Activated effector memory CD4-positive, alpha-beta T cell treated with Interleukin-2 at 50 U/mL for 16 hours (primary cell): ENCODE data around the gene SDR42E2.
A peak's percentile ranks its signal among the peaks of the same experiment; 100 is the strongest.
"Not testable (repeated sequence)": the region's sequence is repeated elsewhere in the genome, so short reads cannot be mapped to it uniquely, and the experiment has no call there.

Experiments used
- DNase-seq: peaks from one replicate; pipeline ENCODE4 v3.0.0-alpha.2; 2020

The SDR42E2 gene

DNA sequence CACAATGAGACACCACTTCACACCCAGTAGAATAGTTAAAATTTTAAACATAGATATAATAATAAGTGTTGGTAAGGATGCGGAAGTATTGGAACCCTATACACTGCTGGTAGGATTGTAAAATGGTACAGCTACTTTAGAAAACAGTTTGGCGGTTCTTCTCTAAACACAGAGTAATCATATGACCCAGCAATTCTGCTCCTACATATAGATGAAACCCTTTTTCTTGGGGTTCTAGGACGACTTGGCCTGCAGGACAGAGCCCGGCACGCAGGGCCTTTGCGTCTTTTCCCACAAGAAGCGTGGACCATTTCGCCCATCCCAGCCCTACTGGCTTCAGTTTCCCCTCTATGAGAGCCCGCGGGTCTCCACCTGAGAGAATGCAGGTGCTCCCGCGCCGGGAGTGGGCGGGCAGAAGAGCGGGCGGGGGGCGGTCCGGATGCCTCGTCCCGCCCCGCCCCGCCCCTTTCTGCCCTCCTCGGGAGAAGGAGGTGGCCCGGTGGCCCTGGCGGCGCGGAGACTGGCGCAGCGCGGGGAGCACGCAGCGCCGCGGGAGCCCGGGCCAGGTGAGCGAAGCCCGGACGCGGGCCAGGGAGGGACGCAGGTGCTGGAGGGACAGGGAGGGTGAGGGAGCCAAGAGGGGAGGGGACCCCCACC, at the start of gene SDR42E2:
SDR42E2 (plus strand) TSS at position 508 of the 657 bp plus-strand sequence. CDS start 3,077 bp downstream, outside the sequence.
- DNase-seq: peak; percentile 27

DNA sequence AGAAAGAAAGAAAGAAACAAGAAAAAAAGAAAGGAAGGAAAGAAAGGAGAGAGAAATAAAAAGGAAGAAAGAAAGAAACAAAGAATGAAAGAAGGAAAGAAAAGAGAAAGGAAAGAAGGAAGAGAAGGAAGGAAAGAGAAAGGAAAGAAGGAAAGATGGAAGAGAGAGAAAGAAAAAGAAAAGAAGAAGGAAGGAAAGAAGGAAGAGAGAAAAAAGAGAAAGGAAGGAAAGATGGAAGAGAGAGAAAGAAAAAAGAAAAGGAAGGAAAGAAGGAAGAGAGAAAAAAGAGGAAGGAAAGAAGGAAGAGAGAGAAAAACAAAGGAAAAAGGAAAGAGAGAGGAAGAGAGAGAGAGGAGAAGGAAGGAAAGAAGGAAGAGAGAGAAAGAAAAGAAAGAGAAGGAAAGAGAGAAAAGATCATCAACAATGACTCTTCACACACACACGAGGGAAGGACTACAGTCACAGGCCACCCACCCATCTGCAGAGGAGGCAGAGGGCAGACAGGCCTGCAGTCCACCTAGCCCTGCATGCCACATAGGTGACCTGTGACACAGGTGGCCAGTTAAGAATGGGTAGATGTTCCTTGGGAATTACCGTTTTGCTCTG, 46.1 kb upstream of the SDR42E2 start:
- DNase-seq: no peak

DNA sequence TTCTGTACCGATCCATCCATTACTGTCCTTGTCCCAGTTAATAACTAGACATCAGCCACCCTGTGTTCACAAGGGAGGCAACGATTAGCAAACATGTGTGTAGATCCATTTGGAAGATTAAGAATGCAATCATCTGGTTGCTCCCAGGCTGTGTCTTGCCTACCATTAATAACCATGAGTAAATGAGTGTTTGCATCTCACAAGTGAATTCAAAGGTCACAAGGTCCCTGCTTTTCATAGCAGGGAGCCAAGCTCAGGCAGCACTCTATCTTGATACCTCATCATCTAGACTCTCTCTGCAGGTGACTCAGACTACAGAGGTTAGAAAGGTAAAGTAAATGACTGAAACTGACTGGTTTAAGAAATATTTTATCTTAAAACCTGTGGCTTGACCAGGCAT, 44.7 kb upstream of the SDR42E2 start:
- DNase-seq: no peak

DNA sequence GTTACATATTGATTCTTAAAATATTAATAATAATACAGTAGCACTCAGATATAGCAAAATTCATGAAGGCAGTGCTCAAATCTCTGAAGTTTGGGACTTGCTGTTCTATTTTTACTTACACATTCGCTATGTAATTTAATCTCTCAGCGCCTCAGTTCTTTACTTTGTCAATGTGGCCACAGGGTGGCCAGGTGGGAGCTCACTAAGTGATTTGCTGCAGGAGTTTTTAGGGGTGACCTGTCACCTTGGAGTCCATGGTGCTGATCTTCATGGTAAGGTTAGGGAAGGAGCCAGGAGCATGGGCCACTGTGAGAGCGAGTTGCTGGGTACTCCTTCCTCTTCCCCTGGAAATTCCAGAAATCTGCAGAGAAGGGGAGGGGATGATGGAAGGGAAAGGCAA, 41.9 kb upstream of the SDR42E2 start:
- no peak for DNase-seq

DNA sequence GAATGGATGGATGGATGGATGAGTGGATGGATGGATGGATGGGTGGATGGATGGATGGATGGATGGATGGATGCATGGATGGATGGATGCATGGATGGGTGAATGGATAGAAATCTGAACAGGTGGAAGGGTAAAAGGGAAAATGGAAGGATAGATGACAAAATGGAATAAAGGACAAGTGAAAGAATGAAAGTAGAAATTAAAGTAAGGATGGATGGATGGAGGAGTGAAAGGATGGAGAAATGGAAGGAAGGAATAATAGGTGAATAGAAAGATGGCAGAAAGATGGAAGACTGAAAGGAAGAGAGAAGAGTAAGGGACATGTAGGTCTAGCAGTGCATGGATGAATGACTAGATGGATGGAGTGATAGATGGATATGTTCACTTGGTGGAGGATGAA, 40.1 kb upstream of the SDR42E2 start:
- no peak for DNase-seq

DNA sequence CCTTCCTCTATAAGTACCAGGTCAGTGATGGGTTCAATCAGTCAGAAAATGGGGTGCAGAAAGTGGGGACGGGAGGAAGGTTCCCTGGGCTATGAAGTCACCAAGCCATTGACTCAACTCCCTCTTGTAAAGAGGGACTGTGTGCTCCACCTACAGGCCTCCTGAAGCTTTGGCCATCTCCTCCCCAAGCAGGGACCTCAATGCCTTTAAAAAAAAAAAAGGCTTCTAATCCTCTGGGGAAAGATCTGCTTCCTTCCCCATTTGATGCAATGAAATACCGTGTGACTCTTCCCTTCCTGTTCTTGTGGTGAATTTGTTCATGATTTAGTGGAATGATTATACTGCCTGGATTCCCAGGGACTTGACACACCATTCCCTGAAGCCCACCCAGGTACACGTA, 39.2 kb upstream of the SDR42E2 start:
- DNase-seq: no peak

DNA sequence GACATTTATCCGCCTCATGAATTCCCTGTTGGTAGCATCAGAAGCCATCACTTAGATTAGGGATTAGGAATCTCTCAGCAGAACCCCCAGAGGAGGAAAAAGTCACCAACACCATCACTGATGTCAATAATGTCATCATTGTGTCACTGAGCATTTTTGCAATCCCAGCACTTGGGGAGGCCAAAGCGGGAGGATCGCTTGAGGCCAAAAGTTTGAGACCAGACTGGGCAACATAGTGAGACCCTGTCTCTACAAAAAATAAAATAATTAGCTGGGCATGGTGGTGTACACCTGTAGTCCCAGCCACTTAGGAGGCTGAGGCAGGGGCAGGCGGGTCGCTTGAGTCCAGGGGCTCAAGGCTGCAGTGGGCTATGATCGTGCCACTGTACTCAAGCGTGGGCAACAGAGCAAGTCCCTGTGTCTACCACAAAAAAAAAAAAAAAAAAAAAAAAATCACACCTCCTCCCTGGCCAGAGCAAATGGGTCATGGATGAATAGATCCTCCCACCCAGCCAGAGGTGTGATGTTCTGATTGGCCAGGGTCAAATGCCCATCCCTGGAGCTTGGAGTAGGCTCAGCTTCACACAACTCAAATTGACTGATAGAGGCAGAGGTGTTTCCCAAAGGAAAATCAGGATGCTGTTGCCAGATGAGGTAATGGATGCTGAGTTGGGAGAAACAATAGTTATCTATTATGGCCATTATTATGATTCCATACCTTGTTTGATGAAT, 38.4 kb upstream of the SDR42E2 start:
- no peak for DNase-seq

DNA sequence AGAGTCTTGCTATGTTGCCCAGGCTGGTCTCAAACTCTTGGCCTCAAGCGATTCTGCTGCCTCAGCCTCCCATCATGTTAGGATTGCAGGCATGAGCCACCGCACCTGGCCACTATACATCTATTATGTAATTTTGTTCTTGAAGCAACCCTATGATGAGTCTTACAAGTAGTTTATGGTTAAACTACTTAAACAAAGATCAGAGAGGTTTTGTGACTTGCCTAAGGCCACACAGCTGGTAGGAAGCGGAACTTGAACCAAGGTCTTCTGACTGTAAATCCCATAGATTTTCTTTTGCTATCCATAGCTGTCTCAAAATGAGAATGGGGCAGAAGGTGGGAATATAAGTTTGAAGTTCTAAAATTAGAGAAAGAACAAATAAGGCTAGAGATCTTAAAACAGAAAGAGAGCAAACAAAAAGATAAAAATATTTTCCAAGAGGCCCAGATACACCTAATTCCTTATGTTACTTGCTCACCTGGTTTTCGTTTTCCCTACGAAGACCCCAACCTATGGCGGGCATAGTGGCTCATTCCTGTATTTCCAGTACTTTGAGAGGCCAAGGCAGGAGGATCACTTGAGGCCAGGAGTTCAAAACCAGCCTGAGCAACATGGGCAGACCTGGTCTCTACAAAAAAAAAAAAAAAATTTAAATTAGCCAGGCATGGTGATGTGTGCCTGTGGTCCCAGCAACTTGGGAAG, 37.6 kb upstream of the SDR42E2 start:
- no peak for DNase-seq

DNA sequence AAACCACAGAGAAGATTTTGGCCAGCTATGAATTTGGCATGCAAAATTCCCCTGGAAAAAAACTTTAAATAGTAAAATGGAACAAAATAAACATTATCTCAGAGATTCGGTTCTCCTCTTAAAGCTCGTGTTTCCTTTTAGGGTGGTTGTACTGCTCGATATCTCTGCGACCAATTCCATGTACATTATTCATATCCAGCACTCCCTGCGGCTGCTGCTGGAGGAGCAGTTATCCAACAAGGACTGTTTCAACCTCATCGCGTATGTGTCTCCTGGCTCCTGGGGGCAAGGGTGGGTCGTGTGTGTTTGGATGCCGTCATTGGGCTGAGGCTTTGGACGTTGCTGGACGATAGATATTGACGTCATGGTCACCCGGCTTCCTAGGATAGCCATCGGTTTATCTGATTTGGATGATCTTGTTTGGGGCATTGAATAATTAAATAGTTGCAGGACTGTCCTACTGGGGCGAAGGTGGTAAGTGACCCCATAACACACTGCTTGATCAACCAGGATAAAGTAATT, 36.2 kb upstream of the SDR42E2 start:
- no peak for DNase-seq

DNA sequence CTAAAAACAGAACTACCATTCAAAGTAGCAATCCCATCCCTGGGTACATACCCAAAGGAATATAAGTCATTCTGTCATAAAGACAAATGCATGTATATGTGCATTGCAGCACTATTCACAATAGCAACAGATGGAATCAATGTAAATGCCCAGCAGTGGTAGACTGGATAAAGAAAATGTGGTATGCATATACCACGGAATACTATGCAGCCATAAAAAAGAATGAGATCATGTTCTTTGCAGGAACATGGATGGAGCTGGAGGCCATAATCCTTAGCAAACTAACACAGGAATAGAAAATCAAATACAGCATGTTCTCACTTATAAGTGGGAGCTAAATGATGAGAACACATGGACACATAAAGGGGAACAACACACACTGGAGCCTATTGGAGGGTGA, 33.8 kb upstream of the SDR42E2 start:
- not testable (repeated sequence) for DNase-seq

DNA sequence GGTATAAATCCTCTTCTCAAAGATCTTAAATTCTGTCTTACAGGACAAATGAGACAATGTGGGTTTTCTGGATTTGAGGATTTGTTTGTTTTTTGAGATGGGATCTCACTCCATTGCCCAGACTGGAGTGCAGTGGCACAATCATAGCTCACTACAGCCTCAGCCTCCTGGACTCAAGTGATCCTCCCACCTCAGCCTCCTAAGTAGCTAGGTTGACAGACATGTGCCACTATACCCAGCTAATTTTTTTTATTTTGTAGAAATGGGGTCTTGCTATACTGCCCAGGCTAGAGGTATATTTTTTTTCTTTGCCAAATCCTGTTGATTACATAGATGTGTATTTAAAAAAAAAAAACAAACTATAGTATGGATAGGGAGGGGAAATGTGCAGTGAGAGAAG, 31.8 kb upstream of the SDR42E2 start:
- DNase-seq: no peak

DNA sequence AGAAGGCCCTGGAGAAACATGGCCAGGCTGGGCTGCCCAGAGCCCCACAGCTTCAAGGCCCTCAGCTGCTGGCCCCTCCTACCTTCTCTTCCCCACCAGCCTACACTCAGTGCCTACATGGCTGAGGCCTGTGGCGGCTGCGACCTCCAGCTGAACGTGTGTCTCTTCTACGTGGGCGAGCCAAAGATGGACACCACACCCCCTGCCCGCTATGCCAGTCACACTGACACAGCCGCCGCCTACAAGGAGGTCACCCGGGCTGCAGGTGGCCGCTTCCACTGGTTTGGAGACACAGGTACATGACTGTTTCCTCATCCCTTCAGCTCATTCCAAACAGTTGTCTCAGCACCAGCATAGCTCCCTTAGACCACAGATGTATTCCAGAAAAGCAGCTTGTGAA, 29.5 kb upstream of the SDR42E2 start:
- DNase-seq: no peak

DNA sequence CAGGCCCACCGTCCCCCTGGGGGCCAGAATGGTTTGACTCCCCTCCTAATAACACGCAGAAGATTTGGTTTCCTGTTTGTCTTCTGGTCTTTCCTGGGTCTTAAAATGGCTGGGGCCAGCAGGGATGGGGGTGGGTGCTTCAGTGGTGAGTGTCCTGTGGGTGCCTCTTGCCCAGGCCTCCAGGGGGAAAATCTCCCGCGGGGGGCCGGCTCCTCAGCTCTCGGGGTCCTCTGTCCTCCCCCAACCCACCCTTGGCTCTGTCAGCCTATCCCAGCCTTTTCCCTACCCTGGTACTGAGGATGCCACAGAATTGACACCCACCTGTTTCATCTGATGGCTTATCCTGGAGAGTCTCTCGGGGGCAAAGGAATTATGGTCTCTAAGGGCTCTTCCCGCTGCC, 23.8 kb upstream of the SDR42E2 start:
- DNase-seq: no peak

DNA sequence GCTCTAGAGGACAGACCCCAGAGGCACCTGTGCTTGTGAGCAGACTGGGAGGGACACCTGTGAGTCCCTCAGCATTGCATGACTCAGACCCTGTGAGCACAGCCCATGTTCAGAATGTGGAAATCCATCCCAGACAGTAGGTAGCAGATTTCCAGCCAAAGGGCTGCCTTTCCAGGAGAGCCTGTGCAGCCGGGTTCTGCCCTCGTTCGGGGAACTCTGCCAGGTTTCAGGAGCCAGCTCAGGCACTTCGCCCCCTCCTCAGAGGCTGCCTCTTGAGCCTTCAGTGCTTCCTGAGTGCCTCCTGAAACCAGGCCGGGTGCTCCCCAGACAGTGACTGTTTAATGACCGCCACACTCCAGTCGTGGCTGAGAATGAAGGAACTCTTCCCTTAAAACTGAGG, 23.3 kb upstream of the SDR42E2 start:
- DNase-seq: no peak

DNA sequence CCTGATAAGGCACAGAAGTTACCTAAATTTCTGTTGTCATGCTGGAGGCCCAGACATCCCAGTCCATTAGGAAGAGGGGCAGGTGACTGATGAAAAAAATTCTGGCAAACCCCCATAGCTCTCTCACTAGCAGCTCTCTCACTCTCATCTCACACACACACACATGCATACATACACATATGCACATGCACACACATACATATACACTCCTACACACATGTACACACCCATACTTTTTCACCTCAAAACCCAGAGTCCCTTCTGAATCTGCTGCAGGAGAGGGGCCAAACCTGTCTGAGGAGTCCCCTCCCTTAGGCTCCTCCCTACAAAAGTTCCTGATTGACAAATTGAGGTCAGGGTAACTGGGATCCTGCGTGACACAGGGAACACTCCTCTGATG, 22.6 kb upstream of the SDR42E2 start:
- DNase-seq: no peak

DNA sequence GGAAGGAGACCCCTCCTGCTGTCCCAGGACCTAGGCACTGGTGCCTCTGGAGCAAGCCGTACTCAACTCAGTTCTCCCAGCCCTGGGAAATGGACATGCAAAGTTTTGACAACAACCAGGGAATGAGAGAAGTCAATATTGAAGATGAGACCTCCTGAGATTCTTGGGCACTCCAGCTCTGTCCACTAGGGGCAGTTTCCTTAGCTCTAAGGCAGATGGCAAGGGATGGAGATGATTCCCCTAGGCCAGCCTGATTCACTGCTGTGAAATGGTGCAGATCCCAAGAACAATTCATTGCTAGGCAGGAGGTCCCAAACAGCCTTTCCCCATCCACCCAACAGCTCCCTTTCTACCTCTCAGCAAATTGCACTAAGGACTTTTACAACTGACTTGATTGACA, 20.5 kb upstream of the SDR42E2 start:
- DNase-seq: no peak

DNA sequence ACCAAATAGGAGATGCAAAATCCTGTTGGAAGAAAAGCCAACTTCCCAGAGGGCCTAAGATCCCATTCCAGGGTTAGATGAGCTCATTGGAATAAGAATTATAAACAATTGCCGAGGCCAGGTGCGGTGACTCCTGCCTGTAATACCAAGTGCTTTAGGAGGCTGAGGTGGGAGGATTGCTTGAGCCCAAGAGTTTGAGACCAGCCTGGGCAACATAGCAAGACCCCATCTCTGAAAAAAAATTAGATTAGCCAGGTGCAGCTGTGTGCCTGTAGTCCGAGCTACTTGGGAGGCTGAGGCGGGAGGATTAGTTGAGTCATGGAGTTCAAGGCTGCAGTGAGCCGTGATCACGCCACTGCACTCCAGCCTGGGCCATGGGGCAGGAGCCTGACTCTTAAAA, 17.8 kb upstream of the SDR42E2 start:
- DNase-seq: no peak

DNA sequence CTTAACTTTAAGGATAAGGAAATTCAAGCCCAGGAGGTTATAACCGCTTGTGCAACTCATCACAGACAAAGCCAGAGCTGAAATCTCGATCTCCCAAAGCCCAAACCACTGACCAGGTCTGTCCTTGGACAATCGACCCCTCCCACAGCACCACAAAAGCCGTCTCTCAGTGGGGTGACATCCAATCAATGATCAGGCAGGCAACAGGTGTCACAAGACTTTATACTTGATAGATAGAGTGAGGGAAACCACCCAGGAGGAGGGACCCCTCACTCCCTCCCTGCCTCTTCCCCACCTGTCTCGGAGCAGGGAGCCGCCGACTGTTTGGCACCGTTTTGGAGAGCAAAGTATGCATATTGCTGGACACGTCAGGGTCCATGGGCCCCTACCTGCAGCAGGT, 14.5 kb upstream of the SDR42E2 start:
- no peak for DNase-seq

DNA sequence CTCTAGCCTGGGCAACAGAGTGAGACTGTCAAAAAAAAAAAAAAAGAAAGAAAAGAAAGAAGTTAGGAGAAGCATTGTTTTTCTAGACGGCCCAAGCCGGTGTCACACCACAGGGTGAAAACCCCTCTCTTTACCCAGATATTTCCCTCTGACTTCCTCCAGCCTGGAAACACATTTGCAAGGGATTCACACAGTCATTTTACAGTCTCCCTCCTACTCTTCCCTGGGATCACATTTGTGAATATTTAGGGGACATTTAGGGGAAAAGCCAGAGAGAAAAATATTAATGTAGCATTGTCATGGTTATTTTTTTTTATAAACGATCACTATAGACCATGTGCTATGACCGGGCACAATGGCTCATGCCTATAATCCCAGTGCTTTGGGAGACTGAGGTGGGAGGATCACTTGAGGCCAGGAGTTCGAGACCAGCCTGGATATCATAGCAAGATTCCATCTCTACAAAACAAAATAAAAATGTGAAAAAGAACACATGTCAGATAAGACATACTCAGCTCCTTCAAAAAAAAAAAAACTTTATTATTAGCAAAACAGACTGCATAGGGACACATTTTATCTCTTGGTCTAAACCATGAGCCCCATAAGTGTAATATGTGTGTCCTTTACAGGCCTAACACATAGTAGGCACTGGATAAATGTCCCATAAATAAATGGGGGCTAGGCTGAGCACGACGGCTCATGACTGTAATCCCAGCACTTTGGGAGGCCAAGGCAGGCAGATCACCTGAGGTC, 10.9 kb upstream of the SDR42E2 start:
- DNase-seq: no peak

DNA sequence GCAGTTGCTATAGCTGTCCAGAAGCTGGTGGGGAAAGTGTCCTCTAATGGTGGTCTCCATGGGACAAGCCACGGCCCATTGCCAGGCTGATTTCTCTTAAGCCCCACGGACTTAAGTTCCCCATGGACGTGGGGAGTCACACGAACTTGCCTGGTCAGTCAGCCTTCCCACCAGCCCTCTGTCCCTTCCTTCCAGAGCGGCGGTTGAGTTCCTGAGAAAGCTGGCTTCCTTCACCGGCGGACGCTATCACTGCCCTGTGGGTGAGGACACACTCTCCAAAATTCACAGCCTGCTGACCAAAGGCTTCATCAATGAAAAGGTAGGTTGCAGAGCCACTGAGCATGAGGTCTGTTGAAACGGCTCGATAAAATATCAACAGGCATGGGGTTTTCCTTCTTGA, 10.0 kb upstream of the SDR42E2 start:
- no peak for DNase-seq

DNA sequence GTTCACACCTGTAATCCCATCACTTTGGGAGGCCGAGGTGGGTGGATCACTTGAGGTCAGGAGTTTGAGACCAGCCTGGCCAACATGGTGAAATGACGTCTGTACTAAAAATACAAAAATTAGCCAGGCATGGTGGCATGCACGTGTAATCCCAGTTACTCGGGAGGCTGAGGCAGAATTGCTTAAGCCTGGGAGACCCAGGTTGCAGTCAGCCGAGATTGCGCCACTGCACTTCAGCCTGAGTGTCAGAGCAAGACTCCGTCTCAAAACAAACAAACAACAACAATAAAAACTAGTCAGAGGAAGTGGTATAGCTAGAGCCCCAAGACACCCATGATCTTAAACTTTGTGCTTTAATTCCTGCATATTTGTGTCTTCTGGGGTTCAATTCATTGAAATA, 9.2 kb upstream of the SDR42E2 start:
- not testable (repeated sequence) for DNase-seq

DNA sequence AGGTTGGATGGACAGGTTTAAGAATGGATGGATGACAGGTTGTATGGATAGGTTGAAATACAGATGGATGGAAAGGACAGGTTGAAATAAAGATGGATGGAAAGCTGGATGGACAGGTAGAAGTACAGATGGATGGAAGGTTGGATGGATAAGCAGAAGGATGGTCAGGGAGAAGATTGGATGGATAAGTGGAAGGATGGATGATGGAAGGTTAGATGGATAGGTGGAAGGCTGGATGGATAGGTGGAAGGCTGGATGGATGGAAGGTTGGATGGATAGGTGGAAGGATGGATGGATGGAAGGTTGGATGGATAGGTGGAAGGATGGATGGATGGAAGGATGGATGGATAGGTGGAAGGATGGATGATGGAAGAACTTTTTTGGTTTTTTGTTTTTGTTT, 905 bp upstream of the SDR42E2 start:
- DNase-seq: no peak

DNA sequence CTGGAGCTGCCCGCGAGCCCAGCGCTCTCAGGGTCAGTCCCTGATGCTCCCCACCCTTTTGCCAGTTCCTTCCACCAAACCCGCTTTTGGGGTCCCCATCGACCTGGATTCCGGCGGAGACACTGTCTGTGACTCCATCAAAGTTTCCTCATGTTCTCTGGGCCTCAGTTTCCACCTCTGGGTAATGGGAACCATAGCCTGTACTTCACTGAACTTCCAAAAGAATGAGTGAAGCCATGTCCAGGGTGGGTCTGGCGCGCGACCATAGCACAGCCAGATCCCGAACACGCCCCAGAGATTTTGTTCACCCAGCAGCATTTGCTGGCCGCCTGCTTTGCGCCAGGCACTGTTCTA, 327 bp downstream of the SDR42E2 start:
- no peak for DNase-seq
